Measurements from ENCODE around the gene HSD11B1L.

The HSD11B1L gene

DNA sequence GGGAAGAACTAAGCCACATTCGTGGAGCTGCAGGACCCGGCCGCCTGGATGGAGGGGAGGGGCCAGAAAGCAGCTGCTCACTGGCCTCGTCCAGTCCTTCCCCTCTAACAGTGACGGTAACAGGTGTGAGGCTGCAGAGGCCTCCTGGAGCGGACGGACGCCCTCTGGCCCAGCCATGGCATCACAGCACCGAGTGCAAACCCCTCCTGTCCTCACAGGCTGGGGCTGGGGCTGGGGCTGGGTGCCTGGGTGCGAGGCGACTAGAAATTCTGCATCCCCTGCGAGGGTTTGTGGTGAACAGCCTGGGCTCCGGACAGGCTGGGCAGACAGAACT is 4.1 kb upstream of the HSD11B1L start:
- no peak overlapping the region for H3K4me3 ChIP-seq (ENCODE audit: low read length)
- no peak for TF ChIP-seq ZNF274 (IDR thresholded peaks at IDR 0.05; ENCODE audit: low read depth, low read length)

GRCh38 chr19:5677136-5677535 is 3.7 kb upstream of the HSD11B1L start:
- no peak for TF ChIP-seq ZNF274 (IDR thresholded peaks at IDR 0.05; ENCODE audit: low read depth, low read length)
- no peak overlapping the region for H3K4me3 ChIP-seq (ENCODE audit: low read length)

DNA sequence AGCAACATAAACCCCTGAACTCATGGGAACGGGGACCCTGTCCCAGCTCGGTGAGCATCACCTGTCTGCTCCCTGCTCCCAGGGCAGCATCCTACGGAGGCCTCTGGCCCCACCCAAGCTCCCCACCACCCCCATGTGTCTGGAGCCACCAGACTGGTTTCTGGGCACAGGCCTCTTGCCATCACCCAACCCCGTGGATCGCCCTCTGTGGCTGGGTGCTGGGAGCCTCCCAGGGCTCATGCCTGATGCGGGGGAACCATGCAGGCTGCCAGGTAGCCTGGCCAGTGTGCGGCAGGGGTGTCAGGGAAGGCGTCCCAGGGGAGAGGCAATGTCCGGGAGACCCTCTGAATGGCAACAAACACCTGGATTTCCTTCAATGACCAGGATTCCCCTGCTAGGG is 3.2 kb upstream of the HSD11B1L start:
- TF ChIP-seq ZNF274 (IDR thresholded peaks at IDR 0.05; ENCODE audit: low read depth, low read length) = no peak

GRCh38 chr19:5678071-5678718 is 2.6 kb upstream of the HSD11B1L start:
- no peak for TF ChIP-seq ZNF274 (IDR thresholded peaks at IDR 0.05; ENCODE audit: low read depth, low read length)
- no peak overlapping the region for H3K4me3 ChIP-seq (ENCODE audit: low read length)

More for the DNA sequence above, 3.2 kb upstream of the HSD11B1L start:
- H3K4me3 ChIP-seq (ENCODE audit: low read length) = no peak overlapping the region

DNA sequence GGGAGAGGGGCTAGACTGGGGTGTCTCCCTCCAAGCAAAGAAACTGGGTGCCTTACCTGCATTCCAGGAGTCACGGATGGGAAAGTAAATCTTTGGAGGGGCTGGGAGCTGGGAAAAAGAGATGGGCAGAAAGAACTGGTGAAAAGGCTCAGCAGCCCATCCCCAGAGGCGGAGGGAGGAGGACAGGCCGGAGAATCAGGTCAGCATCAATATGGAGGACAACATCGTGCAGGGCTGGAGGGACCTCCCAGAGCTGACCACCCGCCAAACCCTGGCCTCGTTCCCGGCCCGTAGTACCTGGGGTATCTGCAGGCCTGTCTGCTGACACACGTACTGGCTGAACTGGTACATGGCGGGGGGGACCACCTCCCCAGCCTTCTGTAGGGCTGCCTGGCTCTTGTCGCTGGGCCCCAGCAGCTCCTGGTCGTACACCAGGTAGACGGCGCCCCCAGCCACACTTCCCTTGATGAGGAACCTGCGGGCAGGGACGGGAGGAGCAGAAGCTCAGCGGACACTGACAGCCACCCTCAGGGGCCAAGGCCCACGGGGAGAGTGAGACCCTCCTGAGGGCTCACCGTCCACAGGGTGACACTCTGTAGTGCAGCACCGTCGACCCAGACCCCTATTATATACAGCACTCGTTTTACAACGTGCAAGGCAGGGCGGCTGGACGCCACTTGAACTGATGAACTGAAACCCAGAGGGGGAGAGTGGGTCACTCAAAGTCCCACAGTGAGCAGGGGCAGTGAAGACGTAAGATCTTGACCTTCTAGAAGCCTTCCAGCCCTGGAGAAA is 1.3 kb upstream of the HSD11B1L start:
- H3K4me3 ChIP-seq (ENCODE audit: low read length) = peak overlapping the region; percentile 85
- no peak for TF ChIP-seq ZNF274 (IDR thresholded peaks at IDR 0.05; ENCODE audit: low read depth, low read length)

- peak overlapping the region; percentile 85 for H3K4me3 ChIP-seq (ENCODE audit: low read length)
- no peak for TF ChIP-seq ZNF274 (IDR thresholded peaks at IDR 0.05; ENCODE audit: low read depth, low read length)
Measured at GRCh38 chr19:5680084-5680436, 767 bp upstream of the HSD11B1L start.

DNA sequence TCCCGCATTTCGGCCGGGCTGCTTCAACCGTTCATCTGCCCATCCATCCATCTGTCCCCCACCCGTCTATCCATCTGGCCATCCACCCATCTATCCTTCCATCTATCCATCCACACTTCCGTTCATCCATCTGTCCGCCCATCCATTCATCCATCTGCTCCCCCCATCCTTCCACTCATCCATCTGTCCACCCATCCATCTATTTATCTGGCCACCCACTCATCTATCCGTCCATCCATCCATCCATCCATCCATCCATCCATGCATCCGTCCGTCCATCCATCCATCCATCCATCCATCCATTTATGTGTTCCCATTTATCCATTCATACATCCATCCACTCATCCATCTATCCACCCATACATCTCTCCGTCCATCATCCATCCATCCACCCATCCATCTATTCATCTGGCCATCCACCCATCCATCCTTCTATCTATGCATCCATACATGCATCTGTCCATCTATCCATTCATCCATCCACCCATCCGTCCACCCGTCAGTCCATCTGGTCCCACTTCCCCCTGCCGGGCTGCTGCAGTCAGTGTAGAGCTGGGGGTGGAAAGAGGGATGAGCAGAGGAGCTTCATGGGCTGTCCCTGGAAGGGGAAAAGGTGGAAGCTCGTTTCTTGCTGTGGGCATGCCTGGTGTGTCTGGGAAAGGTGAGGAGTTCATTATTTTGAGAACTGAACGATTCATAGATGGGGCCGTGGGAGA is 722 bp downstream of the HSD11B1L start:
- TF ChIP-seq ZNF274 (IDR thresholded peaks at IDR 0.05; ENCODE audit: low read depth, low read length) = no peak
- peak overlapping the region; percentile 55; the same call in 1 of the 2 replicates for H3K4me3 ChIP-seq (ENCODE audit: low read length)

DNA sequence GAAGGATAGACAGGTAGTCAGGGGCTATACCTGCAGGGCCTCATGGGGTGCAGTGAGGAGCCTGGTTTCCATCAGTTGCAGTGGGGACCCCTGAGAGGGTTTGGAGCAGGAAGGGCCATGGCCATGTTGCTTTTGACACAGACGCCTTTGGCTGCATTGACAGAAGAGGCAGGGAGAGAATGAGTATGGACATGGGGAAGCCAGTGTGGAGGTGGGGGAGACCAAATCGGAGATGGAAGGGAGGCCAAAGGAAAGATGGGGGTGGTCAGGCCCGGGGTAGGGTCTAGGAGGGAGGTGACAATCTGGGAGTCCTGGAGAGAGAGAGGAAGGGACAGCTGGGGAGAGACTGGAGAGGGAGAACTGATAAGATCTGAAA is 1.3 kb downstream of the HSD11B1L start:
- no peak for TF ChIP-seq ZNF274 (IDR thresholded peaks at IDR 0.05; ENCODE audit: low read depth, low read length)

DNA sequence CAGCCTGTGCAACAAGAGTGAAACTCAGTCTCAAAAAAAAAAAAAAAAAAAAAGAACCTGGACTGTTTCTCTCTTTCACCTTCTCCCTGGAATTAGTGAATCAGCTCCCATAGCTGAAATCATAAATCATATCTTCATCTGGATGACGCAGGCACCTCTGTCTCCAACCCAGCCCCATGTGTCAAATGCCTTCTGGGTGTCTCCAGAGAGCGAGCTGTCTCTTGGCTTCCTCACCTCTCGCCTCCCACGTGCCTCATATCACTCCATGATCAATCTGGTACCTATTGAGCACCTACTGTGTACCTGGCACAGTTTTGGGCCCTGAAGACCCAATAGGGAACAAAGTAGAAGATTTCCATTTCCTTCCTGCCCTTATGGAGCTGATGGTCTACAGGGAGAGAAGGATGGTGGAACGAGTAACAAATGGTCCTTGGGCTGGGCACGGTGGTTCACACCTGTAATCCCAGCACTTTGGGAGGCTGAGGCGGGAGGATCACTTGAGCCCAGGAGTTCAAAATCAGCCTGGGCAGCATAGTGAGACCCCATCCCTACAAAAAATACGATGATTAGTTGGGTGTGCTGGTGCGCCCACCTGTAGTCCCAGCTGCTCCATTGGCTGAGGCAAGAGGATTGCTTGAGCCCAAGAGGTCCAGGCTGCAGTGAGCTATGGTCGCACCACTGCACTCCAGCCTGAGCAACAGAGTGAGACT is 2.5 kb downstream of the HSD11B1L start:
- no peak for TF ChIP-seq ZNF274 (IDR thresholded peaks at IDR 0.05; ENCODE audit: low read depth, low read length)

More for the DNA sequence above, 1.3 kb downstream of the HSD11B1L start:
- no peak overlapping the region for H3K4me3 ChIP-seq (ENCODE audit: low read length)

DNA sequence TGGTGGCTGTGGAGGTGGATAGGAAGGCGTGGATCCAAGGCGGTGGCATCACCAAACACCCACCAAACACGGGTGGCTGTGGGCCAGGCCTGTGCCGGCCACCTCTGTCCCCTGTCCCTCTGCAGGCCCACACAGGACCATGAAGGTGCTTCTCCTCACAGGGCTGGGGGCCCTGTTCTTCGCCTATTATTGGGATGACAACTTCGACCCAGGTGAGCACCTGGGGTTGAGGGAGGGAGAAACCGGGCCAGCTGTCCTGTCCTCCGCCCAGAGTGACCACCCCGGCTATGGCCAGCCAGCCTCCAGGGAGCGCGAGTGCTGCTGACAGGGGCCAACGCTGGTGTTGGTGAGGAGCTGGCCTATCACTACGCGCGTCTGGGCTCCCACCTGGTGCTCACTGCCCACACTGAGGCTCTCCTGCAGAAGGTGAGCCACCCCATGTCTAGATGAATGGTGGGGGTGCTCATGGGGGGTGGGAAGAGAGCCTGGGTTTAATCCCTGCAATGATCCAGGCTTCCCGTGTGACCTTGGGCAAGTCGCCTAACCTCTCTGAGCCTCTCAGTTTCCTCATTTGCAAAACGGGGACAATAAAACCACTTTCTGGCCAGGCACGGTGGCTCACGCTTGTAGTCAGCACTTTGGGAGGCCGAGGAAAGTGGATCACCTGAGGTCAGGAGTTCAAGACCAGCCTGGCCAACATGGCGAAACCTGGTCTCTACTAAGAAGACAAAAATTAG is 4.0 kb downstream of the HSD11B1L start:
- no peak for TF ChIP-seq ZNF274 (IDR thresholded peaks at IDR 0.05; ENCODE audit: low read depth, low read length)
- no peak overlapping the region for H3K4me3 ChIP-seq (ENCODE audit: low read length)

More for the DNA sequence above, 2.5 kb downstream of the HSD11B1L start:
- H3K4me3 ChIP-seq (ENCODE audit: low read length) = no peak overlapping the region

DNA sequence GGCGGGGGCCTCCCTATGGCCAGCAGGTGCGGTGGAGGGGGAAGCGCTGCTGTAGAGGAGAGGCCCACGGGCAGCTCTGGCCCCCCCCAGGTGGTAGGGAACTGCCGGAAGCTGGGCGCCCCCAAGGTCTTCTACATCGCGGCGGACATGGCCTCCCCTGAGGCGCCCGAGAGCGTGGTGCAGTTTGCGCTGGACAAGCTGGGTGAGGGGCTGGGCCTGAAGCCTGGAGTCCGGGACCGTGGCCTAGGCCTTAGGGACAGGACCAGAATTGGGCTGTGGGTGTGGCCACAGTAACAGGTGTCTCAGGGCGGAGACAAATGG is 5.5 kb downstream of the HSD11B1L start:
- no peak for TF ChIP-seq ZNF274 (IDR thresholded peaks at IDR 0.05; ENCODE audit: low read depth, low read length)
- H3K4me3 ChIP-seq (ENCODE audit: low read length) = peak overlapping the region; percentile 59; the same call in 1 of the 2 replicates

GRCh38 chr19:5686647-5687359 is 6.0 kb downstream of the HSD11B1L start:
- TF ChIP-seq ZNF274 (IDR thresholded peaks at IDR 0.05; ENCODE audit: low read depth, low read length) = no peak

More at GRCh38 chr19:5686647-5687359, 6.0 kb downstream of the HSD11B1L start:
- H3K4me3 ChIP-seq (ENCODE audit: low read length) = peak overlapping the region; percentile 59; the same call in 1 of the 2 replicates

Measured in GM08714 (cell line).